HFF-Myc (cell line): ENCODE measurements around the gene MICAL2.

ENCODE experiments used
- DNase-seq: peaks from one replicate; pipeline ENCODE4 v3.0.0-alpha.2; 2011; ENCODE audit warnings: low read depth; ENCODE audit errors: extremely low read depth
- H3K4me3 ChIP-seq: replicated peaks from 2 replicates; pipeline ENCODE4 v1.5.1; 2011; ENCODE audit warnings: low read depth, mild to moderate bottlenecking, control low read depth, low read length
- TF ChIP-seq, protein P1 (sequence below): IDR thresholded peaks from 2 replicates; pipeline ENCODE4 v1.5.1; 2012; ENCODE audit warnings: mild to moderate bottlenecking, low read depth, low read length, control low read depth; ENCODE audit errors: missing control alignments

MICAL2 gene

DNA sequence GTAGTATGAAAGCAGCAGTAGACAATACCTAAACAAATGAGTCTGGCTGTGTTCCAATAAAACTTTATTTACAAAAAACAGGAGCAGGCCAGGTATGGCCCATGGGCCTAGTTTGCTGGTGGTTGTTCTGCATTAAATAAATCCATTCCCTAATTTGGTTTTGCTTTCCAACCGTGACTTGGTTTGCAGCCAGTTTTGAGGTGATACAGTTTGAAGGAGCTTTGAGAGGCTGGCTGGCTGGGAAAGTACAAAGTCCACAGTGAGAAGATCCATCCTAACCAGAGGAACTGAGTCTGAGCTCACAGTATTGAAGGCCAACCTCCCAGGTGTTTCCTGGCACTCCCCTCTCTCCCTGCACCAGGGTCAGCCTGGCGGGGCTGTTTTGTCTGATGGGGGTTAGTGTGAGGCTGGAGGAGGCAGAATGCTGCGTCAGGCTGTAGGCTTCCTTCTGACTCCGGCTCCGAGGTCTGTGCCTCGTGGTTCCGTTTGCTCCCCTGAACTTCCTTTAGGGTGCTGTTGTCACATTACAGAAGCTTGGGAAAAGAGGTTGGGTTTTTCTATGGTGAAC, 129.5 kb downstream of the MICAL2 start:
- TF ChIP-seq, protein P1, sequence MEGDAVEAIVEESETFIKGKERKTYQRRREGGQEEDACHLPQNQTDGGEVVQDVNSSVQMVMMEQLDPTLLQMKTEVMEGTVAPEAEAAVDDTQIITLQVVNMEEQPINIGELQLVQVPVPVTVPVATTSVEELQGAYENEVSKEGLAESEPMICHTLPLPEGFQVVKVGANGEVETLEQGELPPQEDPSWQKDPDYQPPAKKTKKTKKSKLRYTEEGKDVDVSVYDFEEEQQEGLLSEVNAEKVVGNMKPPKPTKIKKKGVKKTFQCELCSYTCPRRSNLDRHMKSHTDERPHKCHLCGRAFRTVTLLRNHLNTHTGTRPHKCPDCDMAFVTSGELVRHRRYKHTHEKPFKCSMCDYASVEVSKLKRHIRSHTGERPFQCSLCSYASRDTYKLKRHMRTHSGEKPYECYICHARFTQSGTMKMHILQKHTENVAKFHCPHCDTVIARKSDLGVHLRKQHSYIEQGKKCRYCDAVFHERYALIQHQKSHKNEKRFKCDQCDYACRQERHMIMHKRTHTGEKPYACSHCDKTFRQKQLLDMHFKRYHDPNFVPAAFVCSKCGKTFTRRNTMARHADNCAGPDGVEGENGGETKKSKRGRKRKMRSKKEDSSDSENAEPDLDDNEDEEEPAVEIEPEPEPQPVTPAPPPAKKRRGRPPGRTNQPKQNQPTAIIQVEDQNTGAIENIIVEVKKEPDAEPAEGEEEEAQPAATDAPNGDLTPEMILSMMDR, result no peak
- no peak overlapping the region for H3K4me3 ChIP-seq
- DNase-seq, result no peak

DNA sequence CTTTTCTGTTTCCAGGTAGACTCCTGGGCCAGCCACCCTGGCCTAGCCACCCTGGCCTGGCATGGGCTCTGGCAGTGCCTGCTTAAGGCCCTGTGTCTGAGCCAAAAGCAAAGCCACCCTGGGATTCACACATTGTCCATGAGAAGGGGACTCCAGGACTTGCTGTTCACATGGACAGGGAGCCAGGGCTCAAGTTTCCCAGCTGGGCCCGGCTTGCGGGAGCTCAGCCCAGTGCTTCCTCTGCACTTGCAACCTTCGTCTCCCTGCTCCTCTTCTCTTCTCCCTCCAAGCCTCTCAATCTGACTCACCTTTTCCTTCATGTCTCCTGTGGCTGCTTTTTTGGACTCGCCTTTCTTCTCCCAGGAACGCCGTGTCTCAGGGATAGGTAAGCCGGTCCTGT, 130.3 kb downstream of the MICAL2 start:
- DNase-seq, result no peak
- no peak overlapping the region for H3K4me3 ChIP-seq
- TF ChIP-seq, protein P1, result no peak

DNA sequence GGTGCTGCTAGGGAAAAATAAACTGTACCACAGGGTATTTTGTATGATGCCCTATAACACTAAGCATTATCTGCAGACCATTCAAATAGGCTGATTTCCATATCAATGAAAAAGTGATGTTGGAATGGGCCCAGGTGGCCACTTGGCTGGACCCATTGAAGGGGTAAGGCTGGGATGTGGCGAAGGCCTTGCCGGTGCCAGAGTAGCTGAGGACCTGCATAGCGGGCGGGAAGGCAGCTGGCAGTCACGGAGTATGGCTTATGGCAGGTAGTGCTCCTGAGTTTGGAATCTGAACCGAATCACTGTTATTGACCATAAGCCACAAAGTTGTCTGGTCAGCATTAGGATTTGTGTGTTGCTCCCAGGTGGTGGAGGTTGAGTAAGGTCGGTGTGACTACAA, 131.0 kb downstream of the MICAL2 start:
- DNase-seq, result no peak
- no peak overlapping the region for H3K4me3 ChIP-seq
- TF ChIP-seq, protein P1, result no peak

DNA sequence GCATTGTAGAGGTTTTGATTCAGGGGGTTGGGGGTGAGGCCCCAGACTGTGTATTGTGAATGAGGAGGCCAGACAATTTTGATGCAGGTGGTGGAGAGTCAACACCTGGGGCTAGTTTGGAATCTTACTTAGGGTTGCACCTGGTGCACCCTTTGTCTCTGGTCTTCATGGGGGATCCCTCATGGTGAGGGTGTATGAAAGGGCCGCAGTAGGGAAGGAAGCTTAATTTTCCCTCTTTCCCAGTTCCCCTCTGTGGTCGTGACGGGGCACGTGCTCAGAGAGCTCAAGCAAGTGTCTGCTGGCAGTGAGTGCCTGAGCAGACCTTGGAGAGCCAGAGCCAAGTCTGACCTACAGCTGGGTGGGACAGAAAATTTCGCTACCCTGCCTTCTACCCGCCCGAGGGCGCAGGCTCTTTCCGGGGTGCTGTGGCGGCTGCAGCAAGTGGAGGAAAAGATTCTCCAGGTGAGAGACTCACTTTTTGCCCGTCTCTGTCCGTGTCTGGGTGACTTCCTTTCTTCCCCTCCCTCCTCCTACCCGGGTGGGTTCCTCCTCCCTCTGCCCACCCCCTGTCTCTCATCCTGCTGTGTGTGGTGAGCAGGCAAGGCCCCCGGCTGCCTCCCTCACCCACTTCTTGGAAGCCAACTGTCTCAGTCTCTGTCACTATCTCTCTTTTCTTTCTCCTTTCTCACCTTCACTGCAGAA, 131.7 kb downstream of the MICAL2 start:
- DNase-seq, result no peak
- TF ChIP-seq, protein P1, result no peak
- no peak overlapping the region for H3K4me3 ChIP-seq

DNA sequence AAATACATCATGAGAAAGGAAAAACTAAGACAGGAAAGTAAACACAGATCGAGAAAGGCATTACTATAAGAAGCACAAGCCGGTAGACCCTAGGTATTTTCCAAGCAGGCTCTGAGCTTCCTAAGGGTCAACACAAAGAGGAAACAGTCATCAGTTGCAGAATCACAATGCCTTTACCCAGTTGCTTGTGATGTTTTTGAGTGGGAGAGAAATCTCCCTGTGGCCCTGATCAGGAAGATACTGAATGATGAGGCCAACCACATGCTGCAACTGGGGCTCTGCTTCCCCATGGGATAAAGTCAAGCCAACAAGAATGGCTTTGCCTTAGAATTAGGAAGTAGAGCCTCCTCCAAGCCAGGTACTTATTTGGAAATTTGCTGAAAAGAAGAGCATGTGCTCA, 132.6 kb downstream of the MICAL2 start:
- TF ChIP-seq, protein P1, result no peak
- no peak for DNase-seq
- no peak overlapping the region for H3K4me3 ChIP-seq

DNA sequence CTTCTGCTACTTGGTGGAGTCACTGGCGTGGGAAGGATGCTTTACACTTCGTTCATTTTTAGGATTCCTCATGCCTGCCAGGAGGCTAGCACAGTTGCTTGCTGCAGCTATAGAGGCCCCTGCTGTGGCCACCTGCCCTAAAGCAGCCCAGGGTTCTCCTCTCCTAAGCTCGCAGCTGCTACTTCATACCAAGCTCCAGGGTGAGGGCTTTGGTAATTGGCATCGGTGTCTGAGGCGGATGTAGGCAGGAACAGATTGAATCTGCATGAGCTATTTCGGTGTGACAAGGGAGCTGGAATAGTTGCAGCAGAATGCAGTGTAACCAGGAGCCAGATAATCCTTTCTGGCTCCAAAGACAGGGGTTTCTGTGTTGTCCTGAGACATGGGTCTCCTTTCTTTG, 133.1 kb downstream of the MICAL2 start:
- no peak overlapping the region for H3K4me3 ChIP-seq
- TF ChIP-seq, protein P1, result no peak
- no peak for DNase-seq
